ENCODE data around the gene SLC26A6.

SLC26A6 gene

DNA sequence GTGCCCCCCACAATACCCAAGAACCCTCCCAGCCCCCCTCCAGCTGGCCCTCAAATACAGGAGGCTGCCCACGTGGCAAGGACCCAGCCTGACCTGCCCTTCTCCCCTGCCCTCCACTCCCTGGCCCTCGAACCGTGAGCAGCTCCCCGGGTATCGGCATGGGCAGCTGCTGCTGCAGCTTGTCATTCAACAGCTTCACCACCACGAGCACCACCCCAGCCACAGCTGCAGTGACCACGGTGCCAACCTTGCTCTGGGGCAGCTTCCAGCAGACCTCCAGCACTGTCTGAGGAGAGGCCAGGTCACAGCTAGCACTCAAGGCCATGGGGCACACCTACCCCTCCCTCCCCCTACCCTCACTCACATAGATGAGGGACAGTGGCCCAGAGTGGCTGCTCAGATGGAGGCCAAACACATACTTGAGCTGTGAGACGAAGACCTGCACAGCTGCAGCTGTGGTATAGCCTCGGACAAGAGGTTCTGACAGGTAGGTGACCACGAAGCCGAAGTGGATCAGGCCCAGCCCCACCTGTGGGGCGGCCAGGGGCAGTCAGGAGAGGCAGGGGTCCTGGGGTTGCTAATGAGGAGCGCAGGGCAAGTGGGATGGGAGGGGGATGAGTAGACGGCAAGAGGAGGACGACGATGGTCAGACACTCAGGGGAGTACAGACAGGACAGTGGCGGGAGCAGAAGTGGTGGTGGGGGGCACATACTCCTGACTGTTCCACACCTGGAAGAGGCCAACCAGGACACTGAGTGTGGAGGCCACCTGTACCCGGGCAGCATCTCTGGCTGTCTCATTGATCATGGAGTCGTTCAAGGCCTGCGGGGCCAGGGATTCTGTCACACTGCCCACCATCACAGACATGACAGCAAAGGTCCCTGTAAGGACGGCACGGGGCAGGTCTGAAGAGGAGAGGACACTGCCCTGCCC lies 3.5 kb downstream of the SLC26A6 start:
- no peak for DNase-seq

DNA sequence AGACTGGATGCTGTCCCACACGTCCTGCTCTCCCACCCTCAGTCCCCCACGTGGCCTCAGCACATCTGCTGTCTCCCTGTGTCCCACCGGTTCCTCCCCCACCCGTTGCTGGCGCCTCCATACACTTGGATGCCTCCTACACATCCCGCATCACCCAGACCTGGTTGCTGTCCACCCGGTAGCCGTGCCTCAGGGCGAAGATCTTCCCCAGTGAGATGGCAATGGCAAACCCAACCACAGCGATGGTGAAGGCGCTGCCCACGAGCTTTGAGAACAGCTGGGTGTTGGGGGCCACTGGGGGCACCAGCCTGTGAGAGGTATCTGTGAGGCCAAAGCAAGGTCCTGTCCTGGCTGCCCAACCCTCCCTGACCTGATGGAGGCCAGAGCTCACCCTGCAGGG lies 4.4 kb downstream of the SLC26A6 start:
- DNase-seq, result no peak

DNA sequence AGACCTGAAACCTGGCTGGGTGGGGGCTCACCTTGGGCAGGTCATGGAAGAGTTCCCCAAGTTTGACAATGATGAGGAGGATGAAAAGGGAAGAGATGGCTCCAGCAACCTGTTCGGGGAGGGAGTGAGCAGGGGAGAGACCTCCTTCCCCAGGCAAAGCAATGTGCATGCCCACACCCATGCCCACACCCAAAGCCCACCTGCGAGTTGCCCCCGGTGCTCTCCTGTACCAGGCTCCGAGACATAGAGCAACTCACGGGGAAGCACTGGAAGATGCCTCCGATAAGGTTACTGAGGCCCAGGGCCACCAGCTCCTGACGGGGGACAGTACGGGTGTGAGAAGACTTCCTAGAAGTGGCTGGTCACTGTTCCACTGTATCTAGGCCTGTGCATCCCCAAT lies 4.9 kb downstream of the SLC26A6 start:
- no peak for DNase-seq

DNA sequence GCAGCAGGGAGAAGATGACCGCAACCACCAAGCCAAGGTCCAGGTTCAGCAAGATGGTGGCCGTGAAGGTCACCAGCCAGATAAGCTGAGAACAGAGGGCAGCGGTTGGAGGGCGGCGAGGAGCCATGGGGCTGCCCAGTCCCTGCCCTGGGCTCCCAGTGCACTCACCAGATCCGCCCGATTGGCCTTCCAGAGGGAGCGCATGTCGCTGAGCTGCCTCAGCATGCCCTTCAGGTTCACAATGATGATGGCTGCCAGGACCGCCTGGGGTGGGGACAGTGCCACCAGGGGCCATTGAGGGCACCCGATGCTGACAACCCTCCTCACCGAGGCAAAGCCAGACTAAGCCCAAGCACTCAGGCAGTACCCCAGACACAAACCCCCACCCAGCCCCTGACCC lies 5.4 kb downstream of the SLC26A6 start:
- no peak for DNase-seq

DNA sequence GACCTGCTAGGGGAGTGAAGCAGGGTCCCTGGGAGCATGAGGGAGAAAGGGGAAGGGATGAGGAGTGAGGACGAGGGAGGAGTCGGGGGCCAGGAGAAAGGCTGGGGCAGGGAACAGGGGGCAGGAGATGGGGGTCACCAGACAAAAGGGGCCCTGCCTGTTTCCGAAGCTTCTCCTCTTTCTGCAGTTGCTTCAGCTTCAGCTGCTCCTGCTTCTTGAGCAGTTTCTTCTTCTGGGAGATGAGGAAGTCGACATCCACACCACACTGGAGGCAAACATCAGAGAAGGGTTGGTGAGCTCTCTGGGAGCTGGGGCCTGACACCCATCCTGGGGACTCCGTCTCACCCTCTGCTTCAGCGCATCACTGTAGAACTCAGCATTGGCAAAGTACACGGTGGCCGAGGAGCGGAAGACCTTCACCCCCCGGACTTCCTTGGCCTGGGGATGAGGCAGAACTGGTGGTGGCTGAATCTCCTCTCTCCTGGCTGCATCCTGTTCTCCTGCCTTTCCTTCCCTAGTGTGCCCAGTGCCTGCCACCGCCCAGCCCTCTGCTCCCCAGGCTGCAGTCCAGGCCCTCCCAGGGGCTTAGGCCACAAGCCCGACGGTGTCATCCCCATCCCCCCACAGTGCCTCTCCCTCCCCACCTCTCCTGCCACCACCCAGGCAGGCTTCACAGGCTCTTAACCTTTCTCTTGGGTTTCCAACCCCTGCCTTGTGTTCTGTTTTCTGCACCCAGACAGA lies 6.8 kb downstream of the SLC26A6 start:
- DNase-seq, result no peak

DNA sequence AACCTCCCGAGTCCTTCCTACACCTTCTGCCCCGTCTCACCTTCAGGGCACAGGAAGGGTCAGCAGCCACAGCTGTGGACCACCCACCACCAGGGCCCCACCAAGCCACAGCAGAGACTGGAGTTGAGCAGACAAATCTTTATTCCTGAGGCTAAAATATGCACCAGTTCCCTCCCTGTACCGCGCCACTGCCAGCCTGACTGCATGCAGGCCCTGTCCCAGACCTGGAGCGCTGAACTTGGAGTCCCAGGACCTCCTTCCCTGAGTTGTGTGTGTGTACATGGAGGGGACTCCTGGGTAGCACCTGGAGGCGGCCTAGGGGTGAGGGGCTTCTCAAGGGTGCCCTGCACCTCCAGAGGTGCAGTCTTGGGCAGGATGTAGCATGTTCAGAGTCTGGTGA lies 9.7 kb downstream of the SLC26A6 start:
- DNase-seq, result no peak

DNA sequence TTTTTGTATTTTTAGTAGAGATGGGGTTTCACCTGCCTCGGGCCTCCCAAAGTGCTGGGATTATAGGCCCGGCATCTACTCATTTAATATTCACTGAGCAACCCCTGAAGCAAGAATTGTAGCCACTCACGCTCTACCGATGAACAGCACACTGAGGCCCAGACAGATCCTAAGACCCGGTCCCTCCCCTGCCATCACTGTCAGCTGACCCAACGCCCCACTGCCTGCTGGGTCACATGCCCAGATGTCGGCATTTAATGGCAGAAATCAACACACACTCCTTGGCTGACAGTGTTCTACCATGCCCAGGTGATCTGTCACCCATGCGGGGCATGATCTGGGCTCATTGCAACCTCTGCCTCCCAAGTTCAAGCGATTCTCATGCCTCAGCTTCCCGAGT lies 10.5 kb downstream of the SLC26A6 start:
- no peak for DNase-seq

DNA sequence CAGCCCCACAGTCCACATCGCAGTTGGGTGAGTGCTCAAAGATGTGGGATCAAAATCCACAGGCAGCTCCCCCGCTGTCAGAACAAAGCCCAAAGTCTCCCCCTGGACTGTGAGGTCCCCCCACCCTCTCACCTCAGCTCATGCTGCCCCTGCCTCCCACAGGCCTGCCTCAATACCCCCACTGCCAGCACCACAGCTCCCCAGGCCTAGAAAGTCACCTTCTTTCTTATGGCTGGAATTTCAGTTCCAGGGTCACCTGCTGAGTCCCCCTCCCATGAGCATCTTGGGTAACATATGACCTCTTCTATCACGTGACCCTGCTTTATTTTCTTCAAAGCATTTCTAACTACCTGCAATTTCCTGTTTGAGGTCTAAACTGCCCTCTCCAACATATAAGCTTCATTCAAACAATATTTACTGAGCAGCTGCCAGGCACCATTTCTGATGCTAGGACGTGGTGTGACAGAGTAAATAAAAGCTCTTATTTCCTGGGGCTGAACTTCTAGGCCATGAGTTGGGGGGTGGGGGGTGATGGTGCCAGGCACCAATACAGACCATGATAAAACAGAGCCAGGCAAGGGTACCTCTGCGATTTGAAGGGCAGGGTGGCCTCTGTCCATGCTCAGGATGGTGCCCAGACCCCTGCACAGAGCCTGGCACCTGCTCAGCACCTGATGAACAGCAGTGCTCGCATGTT lies 11.3 kb downstream of the SLC26A6 start:
- no peak for DNase-seq

DNA sequence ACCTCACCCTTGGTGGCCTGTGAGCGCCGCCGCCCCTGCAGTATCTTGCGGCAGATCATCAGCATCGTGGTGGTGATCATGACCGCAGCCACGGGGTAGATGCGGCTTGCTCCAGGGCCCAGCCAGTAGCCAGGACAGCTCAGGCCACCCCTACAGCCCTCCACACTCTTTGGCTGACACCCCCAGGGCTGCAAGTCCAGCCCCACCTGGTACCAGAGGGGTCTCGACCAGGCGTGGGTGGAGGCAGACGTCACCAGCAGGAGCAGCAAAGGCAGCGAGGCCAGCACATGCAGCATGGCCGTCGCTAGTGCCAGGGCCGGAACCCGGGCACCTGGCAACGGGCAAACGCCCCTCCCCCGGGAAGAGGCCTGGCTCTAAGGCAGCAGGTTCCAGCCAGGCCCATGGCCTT lies 13.8 kb downstream of the SLC26A6 start, which contains the start of gene TMEM89:
Gene TMEM89, minus strand, starts transcription at position 309 of the 409 bp plus-strand sequence. Its CDS starts 13 bp downstream, at position 296.
- DNase-seq, result no peak

DNA sequence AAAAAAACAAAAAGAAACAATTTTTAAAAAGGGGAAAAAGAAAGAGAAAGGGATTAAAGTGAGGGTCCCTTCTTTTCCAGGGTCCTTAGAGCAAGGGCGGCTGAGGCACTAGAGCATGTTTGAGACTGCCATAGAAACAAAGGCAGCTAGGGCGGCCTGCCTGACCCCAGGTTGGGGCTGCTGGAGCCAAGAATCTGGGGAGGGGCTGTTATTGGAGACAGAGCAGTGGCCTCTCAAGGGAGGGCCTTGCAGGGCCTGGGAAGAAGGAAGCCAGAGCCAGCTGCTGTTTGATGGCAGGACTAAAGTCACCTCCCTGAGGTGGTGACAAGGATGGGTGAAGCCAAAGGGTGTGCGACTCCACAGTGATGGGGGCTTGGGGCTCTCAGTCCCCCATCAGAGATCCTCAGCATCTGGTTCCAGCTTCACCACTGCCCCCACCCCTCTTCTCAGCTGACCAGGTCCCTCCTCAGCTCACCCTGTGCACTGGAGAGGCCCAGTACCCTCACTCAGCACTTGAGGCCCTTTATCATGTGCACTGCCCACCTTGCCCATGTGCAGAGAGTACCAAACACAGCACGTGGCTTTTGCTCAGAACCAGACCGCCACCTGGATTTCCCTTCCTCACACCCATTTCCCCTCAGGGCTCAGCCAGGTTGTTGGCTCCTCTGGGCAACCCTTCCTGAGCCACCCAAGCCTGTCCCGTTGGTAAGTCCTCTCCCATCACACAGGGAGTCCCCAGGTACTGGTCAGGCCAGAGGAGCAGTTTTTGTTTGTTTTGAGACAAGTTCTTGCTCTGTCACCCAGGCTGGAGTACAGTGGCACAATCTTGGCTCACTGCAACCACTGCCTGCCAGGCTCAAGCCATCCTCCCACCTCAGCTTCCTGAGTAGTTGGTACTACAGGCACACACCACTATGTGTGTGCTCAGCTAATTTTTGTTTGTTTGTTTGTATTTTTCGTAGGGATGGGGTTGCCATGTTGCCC lies 15.4 kb downstream of the SLC26A6 start:
- DNase-seq, result no peak

DNA sequence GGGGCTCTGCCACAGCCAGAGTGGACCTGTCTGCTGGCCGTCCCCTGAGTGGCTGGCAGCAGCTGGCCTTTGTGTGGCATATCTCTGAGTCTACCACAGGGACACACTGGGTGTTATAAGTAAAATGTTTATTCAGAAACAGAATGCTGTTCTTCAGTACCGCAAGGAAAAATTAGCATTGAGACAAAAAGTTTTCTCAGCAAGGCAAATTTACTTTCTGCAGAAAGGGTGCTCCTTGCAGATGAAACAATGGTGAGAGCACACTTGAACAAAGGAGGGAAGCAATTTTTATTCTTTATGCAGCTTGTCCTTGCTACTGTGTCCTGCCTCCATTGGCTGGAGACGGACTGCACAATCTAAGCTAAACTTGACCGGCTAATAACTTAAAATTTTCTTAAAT lies 17.7 kb downstream of the SLC26A6 start:
- DNase-seq, result no peak

DNA sequence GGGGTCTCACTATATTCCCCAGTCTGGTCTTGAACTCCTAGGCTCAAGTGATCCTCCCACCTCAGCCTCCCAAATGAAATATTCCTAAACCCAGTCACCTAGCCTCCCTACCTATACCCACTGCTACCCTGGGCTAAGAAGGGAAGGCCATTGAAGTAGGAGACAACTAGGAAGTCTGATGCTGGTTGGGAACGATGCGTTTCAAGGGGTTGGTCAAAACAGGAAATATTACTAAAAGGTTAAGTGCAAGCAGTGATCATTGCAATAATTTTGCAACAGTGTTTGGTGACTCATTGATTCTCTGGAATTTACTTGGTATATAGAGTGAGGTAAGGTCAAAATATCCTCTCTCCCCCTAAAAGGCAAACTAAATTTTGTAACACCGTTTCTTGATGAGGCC lies 21.2 kb downstream of the SLC26A6 start:
- DNase-seq, result no peak

DNA sequence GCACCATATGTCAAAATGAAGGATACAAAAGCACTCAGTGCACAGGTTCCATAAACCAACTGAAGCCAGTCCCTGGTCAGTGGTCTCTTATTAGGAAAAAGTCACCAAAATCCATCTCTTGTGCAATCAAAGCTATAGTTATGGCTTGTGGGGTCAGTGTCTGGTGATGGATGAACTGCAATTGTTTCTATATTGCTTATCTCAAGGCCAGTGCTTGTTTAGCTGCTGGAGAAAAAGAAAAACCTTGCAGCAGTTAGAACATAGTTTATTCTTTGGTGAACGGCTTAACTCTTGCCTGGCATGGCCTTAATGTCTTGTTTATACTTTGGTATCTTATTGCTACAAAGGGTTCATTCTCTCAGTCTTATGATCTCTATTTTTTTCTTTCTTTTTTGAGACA lies 23.0 kb downstream of the SLC26A6 start:
- no peak for DNase-seq

DNA sequence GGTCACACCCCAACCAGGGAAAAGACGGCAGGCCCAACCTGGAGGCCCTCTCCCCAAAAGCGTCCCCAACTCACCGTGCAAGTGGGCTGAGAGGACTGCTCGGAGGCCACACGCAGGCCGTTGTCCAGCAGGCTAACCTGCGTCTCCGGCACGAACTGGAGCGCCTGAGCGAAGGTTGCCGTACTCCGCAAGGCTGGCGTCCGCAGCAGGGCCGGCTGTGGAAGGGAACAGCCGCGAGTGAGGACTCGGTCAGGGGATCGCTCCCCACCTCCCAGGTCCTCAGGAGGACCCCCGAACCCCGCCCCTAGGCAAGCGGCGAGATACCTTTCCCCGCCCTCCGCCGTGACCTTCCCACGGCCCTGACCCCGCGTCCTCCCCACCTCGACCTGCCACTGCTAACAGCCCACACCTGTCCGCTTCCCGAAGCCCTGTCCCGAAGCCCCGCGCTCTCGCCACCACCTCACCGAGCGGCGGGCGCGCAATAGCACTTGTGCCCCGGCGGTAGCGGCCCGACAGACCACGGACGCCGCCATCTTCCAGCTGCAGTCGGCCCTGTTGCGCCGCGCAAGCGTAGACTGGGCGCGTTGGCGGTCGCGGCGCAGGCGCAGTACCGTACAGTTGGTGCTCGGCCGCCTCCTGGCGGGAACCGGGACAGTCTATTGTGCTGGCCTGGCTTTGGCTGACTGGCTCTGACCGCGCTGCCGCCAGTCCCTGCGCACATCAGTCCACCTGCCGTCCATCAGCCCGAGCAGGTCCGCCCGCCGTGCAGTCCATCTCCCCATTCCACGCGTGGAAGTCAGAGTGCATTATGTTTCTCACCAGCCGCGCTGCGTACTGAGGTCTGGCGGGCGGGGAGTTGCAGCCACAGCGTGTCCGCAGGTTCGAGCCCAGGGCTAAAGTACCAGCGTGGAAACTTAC lies 25.9 kb downstream of the SLC26A6 start, which contains the start of gene UQCRC1:
Gene UQCRC1, minus strand, starts transcription at position 559 of the 918 bp plus-strand sequence. Its CDS starts 26 bp downstream, at position 533.
- peak; percentile 87 to 88 for DNase-seq

DNA sequence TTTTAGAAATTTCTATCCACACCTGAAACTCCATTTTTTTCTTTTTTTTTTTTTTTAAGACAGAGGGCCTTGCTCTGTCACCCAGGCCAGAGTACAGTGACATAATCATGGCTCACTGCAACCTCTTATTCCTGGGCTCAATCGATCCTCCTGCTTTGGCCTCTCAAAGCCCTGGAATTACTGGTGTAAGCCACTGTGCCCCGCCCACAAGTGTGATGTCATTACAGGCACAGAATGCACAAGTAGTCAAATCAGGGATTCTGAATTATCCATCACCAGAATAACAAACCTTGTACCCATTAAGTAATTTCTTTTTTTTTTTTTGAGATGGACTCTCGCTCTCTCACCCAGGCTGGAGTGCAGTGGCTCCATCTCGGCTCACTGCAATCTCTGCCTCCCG lies 27.7 kb downstream of the SLC26A6 start:
- no peak for DNase-seq

DNA sequence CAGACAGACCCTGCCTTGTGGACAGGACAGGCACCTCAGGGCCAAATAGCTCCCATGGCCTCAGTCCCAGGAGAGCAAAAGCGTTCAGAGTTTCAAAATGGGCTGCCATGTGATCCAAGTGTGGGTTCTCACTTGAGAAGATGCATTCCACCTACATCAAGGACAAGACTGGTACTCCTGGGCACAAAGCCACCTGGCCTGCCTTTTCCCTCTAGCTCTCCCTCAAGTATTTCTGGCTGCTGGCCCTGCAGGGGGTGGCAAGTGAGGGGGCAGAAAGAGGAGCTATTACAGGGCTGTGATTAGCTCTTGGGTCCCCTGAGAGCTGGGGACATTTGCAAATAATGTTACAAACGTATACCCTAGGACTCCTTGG lies 33.7 kb downstream of the SLC26A6 start:
- no peak for DNase-seq

DNA sequence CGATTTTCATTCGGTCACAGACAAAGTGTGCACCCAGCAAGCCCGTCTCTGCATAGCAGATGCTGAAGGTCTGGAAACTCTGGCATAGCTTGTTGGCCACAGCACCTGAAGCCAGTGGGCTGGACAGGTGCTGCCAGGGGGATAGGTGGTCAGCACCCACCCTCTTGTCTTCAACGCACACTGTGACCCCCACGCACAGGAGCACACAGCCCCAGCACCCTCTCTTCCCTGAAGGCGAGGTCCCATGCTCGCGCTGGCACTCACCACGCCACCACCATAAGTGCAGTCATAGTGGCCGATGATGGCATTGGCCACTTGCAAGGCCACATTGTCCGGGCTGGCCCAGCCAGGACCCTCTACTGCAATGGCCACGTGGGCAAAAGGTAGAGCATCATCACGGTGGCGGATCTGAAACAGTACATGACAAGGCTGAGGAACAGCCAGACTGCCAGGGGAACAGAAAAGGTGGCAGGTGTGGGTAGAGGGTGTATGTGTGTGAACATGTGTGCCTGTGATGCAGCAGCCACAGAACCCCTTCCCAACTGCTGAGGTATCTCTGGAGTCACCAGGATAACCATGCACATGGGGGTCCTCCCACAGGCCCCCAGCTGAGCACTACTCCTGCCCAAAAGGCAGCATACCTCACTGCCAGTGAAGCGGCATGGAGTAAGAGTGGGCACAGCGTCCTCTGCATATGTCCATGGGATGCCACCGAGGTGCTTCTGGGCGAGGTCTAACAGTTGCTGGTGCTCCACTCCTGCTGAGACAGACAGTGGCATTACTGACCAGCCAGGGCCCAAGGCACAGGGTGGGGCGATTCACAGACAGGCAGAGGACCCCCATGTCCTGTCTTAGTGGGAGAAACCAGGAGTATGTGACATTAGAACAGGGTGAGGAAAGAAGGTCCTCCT lies 34.3 kb downstream of the SLC26A6 start:
- DNase-seq, result no peak

DNA sequence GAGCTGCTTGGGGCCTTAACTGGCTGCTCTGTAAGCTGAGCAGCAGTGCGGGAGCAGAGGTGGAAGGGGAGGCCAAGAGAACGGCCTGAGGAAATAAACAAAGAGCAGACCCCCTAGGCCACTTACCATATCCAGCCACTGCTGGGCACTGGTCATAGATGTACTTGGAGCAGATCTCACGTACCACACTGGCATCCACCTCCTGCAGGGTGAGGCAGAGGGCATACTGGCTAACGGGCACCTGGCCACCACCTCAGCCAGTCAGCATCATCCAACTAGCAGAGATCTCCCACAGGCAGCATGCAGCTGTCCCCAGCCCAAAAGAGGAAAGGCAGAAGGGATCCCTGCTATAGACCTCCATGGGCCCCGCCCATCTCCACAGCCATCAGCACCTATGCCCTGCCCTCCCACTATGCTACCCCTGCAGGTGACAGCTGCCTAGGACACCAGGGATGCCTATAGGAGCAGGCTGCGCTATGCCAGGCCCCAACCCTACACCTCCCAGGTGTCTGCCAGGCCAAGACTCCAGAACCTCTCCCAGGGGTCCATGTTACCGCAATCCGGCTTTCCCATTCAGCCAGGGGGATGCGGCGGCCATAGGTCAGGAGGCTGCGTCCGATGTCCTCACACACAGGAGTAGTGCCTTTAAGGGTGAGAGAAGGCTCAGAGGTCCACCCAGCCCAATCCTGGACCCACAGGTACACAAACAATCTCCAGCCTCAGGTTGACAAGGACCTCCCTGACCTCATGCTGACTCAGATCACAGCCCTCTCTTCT lies 35.6 kb downstream of the SLC26A6 start:
- DNase-seq, result no peak

DNA sequence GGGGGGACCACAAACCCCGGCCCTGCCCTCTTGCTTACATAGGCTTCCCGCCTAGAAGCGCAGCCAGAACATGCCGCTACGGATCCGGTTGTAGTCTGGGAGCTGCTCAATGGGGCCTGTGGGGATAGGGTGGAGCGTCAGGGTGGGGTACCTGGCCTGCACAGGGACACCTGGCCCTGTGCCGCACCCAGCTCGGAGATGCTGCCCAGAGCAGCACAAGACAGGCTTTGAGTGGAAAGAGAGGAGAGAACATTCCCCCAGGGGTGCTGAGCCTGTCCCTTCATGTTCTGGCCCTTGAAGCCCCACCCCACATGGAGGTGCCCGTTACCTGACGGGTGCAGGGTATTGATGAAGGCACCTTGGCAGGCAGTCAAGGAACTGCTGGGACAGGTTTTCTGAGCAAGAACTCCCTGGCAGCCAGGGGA lies 36.2 kb downstream of the SLC26A6 start:
- DNase-seq, result no peak

Data from activated CD4-positive, alpha-beta T cell treated with anti-CD3 and anti-CD28 coated beads, Interleukin-2, amount 50 U/mL, for 4 hours (primary cell).